Astrocyte of the cerebellum (primary cell): ENCODE data around the gene FAM78B.

ENCODE experiments used
- DNase-seq: peaks from one replicate; pipeline ENCODE4 v3.0.0-alpha.2; 2011; ENCODE audit warnings: low read depth
- H3K4me3 ChIP-seq: 2 replicates; pipeline ENCODE4 v1.5.1; 2011; ENCODE audit warnings: mild to moderate bottlenecking, low read depth, low read length, moderate library complexity
- in situ Hi-C: cut with HindIII; loops from 2 replicates; pipeline ENCODE4 v1.10.0; 2017; ENCODE audit warnings: low sequenced_read_pairs
- TF ChIP-seq, protein P1 (sequence below): IDR thresholded peaks from 2 replicates; pipeline ENCODE4 v1.5.1; 2012; ENCODE audit warnings: low read length, low read depth, moderate library complexity, mild to moderate bottlenecking; ENCODE audit errors: missing control alignments

The FAM78B gene

DNA sequence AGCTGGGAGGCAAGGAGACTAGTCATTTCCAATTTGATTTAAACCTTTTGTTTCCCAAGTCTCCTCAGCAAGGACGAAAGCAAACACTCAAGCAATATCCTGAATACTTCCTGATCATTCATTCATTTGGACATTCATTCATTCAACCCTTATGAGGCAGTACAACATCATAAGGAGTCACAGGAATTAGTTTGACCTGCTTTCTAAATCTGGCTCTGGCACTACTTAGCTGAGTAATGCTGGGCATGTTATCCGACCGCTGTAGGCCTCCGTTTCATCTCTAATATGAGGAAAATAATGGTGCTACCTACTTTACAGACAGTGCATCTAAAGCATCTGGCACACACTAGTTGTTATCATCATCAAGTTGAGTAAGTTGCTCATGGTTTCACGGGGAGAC is 11.7 kb downstream of the FAM78B start:
- TF ChIP-seq, protein P1, sequence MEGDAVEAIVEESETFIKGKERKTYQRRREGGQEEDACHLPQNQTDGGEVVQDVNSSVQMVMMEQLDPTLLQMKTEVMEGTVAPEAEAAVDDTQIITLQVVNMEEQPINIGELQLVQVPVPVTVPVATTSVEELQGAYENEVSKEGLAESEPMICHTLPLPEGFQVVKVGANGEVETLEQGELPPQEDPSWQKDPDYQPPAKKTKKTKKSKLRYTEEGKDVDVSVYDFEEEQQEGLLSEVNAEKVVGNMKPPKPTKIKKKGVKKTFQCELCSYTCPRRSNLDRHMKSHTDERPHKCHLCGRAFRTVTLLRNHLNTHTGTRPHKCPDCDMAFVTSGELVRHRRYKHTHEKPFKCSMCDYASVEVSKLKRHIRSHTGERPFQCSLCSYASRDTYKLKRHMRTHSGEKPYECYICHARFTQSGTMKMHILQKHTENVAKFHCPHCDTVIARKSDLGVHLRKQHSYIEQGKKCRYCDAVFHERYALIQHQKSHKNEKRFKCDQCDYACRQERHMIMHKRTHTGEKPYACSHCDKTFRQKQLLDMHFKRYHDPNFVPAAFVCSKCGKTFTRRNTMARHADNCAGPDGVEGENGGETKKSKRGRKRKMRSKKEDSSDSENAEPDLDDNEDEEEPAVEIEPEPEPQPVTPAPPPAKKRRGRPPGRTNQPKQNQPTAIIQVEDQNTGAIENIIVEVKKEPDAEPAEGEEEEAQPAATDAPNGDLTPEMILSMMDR, result no peak
- in situ Hi-C loops, result no loop called here
- no peak for DNase-seq
- H3K4me3 ChIP-seq, result no peak overlapping the region

DNA sequence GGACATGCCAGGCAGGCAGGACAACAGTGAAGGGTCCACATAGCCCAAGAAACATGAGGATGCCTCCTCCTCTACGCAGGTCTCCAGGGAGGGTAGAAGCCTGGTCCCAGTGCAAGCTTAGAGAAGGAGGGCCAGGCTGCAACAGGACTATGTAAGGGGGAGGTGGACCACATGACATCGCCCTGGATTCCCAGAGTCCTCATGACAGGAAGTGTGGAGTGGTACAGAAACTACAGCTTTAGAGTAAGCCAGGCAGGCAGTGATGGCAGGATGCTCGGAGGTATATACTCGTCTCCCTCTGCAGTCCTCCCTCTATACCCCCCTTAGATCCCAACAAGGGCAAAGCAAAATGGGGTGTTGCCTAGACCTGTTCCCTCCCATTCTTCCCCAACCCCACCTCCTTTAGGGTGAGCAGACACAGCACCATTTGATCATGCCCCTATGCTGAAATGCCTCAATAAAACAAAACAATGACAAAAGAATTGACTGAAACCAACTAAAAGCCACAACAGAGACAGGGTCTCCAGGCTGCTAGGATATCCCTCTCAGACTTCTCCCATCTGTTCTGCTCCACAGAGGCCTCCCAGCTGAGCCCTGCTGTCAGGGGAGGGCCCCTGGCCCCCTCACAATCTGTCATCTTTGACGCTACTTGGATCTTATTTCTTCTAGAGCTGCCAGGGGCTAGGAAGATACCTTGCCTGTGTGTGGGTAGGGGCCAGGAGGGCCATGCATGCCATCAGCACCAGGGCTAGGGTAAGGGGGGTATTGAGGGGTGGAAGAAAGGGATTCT is 13.1 kb downstream of the FAM78B start:
- no peak for DNase-seq
- in situ Hi-C loops, result no loop called here
- H3K4me3 ChIP-seq, result no peak overlapping the region
- TF ChIP-seq, protein P1, result no peak

- no peak overlapping the region for H3K4me3 ChIP-seq
- DNase-seq, result no peak
- in situ Hi-C loops, result no loop called here
- TF ChIP-seq, protein P1, result no peak
Observed at GRCh38 chr1:166152978-166153377, 13.8 kb downstream of the FAM78B start.

DNA sequence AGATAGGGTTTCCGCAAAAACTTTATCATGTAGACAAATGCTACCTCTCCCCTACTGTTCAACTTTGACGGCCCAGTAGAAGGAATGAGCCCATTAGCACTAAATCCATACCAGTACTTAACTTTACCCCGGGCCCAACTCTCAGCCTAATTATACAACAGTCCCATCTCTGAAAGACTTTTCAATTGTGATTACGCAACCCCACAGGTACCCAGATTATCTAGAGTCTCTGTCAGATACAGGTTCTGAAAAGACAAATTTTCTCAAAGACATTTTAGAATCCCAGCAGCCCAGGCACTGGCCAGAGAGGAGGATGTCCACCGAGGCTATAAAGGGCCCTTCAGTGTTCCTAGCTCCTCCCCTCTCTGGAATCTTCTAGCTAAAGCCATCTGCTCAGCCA is 15.0 kb downstream of the FAM78B start:
- no peak for DNase-seq
- no peak overlapping the region for H3K4me3 ChIP-seq
- TF ChIP-seq, protein P1, result no peak
- in situ Hi-C loops, result no loop called here

GRCh38 chr1:166145499-166145898 is 21.3 kb downstream of the FAM78B start:
- DNase-seq, result peak; percentile 33
- in situ Hi-C loops, result no loop called here
- TF ChIP-seq, protein P1, result no peak
- no peak overlapping the region for H3K4me3 ChIP-seq

DNA sequence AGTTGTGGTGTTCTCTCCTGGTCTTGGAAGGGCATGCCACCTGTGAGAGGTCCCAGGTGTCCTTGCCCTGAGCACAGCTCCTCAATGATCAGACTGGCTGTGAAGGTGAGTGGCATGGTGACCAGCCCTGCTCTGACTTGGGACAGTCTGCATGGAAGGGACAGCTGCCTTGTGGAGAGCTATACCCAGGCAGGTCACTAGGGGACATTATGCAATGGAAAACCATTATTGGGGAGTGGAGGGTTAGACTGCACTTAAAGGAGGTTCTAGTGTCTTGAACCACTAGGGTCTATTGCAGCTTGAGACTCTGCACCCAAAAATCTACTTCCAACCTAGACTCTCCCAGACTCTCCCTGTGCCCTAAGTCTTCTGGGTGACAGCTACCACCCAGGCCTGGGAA is 24.8 kb downstream of the FAM78B start:
- no peak overlapping the region for H3K4me3 ChIP-seq
- DNase-seq, result no peak
- TF ChIP-seq, protein P1, result no peak
- in situ Hi-C loops, result no loop called here
